BLaER1 (cell line): Measurements from ENCODE around the gene RAB14.

Experiments
- H3K27ac ChIP-seq: shearing (Covaris generic); formaldehyde crosslinking; 2 replicates; pipeline ENCODE4 v1.8.1; 2022
- H3K27me3 ChIP-seq: shearing (Covaris generic); formaldehyde crosslinking; 2 replicates; pipeline ENCODE4 v1.8.1; 2022
- H3K36me3 ChIP-seq: shearing (Covaris generic); formaldehyde crosslinking; 2 replicates; pipeline ENCODE4 v1.8.1; 2022
- H3K4me1 ChIP-seq: shearing (Covaris generic); formaldehyde crosslinking; 2 replicates; pipeline ENCODE4 v1.8.1; 2022
- H3K4me2 ChIP-seq: shearing (Covaris generic); formaldehyde crosslinking; 2 replicates; pipeline ENCODE4 v1.8.1; 2022
- H3K4me3 ChIP-seq: shearing (Covaris generic); formaldehyde crosslinking; 2 replicates; pipeline ENCODE4 v1.8.1; 2022
- H3K9ac ChIP-seq: shearing (Covaris generic); formaldehyde crosslinking; 2 replicates; pipeline ENCODE4 v1.8.1; 2022
- H3K9me3 ChIP-seq: shearing (Covaris generic); formaldehyde crosslinking; 2 replicates; pipeline ENCODE4 v1.8.1; 2022
- H4K20me1 ChIP-seq: shearing (Covaris generic); formaldehyde crosslinking; 2 replicates; pipeline ENCODE4 v1.8.1; 2022
- Cebpa-rat ChIP-seq: shearing (Covaris generic); IDR thresholded peaks from 2 replicates; pipeline ENCODE4 v1.8.1; 2022

Gene RAB14

DNA sequence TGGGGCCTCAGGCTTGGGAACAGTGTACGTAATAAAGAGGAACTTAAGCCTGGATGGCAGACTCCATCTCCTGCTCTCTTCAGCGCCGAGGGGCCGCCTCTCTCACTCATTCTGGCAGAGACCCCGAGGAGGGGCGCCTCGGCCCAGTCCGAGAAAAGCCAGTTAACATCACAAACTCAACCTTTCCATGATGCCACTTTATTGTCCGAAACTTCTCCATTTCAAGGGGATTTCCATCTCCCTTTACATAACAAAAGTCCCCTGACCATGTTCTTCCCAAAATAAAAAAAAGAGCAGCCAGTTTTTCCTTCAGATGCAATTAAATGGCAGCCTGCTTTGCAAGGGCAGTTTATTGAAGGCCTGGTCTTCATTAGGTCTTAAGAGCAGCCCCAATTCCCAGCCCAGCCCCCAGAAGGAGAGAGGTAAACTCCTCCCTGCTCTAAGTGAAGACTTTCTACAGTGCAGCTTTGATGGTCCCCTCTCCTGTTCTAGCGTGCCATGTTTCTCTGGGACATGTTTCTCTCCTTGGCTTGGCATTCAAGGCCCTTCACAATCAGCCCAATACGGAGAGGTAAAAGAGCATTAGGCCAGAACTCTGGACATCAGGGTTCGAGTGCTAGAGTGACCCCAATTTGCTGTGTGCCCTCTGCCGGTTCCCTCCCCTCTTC is 19.5 kb upstream of the RAB14 start:
- Histone ChIP-seq H3K27ac (no peak overlapping the region), H3K9me3 (no peaks in the 10 kb centered on the region), H3K4me3 (no peak overlapping the region), H3K36me3 (no peaks in the 10 kb centered on the region), H3K4me1 (peaks cover 7% of the 10 kb centered on the region; the same call in 1 of the 2 replicates), H3K27me3 (no peaks in the 10 kb centered on the region), H3K9ac (no peak overlapping the region), H4K20me1 (no peaks in the 10 kb centered on the region), H3K4me2 (no peak overlapping the region)
- TF ChIP-seq Cebpa-rat: no peak

GRCh38 chr9:121219530-121219929 is 17.9 kb upstream of the RAB14 start:
- Histone ChIP-seq H4K20me1 (no peaks in the 10 kb centered on the region), H3K9ac (no peak overlapping the region), H3K9me3 (no peaks in the 10 kb centered on the region), H3K4me3 (no peak overlapping the region), H3K4me1 (peaks cover 8% of the 10 kb centered on the region; the same call in 1 of the 2 replicates), H3K4me2 (no peak overlapping the region), H3K36me3 (no peaks in the 10 kb centered on the region), H3K27ac (no peak overlapping the region), H3K27me3 (no peaks in the 10 kb centered on the region)
- no peak for TF ChIP-seq Cebpa-rat

DNA sequence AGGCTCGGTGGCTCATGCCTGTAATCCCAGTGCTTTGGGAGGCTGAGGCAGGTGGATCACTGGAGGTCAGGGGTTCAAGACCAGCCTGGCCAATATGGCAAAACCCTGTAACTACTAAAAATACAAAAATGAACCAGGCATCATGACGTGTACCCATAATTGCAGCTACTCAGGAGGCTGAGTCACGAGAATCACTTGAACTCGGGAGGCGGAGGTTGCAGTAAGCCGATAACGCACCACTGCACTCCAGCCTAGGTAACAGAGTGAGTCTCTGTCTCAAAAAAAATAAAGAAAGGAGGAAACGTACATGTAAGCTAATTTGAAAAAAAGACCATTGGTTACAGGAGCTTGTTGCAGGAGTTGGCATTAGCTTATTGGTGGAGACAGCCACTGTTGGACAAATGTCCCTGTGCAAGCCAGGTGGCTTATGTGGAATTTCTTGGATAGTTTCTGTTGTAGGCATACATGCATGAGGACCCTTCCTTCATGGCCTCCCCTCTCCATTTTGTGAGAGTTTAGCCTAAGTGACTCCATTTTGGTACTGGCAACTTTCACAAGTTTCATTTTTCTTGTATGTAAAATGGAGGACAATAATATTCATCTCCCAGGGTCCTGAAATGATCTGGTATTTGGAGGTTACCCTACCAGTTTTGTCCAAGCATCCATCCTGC is 16.8 kb upstream of the RAB14 start:
- H3K9me3 ChIP-seq: no peaks in the 10 kb centered on the region
- no peak overlapping the region for H3K4me2 ChIP-seq
- no peaks in the 10 kb centered on the region for H4K20me1 ChIP-seq
- no peak overlapping the region for H3K4me3 ChIP-seq
- H3K9ac ChIP-seq: no peak overlapping the region
- no peak for TF ChIP-seq Cebpa-rat
- peaks cover 15% of the 10 kb centered on the region for H3K4me1 ChIP-seq
- H3K27ac ChIP-seq: no peak overlapping the region
- no peaks in the 10 kb centered on the region for H3K36me3 ChIP-seq
- H3K27me3 ChIP-seq: no peaks in the 10 kb centered on the region

DNA sequence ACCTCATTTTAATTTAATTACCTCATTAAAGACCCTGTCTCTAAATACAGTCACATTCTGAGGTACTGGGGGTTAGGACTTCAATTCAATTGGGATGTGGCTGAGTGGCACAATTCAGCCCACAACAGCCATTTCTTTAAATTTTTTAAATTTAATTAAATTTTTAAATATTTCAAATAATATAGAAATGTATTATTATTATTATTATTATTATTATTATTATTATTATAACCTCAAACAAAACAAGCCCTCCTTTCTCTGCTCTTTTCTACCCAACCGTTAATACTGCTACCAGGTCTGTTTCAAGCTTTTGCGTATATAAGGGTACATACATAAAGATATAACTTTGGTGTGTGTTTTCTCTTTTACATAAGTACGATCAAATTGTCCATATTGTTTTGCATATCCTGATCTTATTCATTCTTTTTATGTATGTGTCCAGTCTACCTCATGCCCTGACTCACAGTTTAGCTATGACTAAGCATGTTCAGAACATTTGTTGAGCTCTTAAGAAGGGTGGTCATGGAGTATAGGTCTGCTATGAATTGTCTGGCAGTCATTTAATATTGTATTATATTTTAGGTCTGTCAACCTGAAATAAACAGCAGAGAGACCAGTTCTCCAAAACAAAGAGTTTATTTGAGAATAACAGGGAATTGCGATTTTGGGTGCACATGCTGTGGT is 16.1 kb upstream of the RAB14 start:
- no peaks in the 10 kb centered on the region for H3K9me3 ChIP-seq
- H3K27ac ChIP-seq: no peak overlapping the region
- no peak overlapping the region for H3K4me2 ChIP-seq
- no peaks in the 10 kb centered on the region for H4K20me1 ChIP-seq
- no peak overlapping the region for H3K4me3 ChIP-seq
- no peaks in the 10 kb centered on the region for H3K36me3 ChIP-seq
- TF ChIP-seq Cebpa-rat: no peak
- peaks cover 23% of the 10 kb centered on the region for H3K4me1 ChIP-seq
- no peaks in the 10 kb centered on the region for H3K27me3 ChIP-seq
- H3K9ac ChIP-seq: no peak overlapping the region

DNA sequence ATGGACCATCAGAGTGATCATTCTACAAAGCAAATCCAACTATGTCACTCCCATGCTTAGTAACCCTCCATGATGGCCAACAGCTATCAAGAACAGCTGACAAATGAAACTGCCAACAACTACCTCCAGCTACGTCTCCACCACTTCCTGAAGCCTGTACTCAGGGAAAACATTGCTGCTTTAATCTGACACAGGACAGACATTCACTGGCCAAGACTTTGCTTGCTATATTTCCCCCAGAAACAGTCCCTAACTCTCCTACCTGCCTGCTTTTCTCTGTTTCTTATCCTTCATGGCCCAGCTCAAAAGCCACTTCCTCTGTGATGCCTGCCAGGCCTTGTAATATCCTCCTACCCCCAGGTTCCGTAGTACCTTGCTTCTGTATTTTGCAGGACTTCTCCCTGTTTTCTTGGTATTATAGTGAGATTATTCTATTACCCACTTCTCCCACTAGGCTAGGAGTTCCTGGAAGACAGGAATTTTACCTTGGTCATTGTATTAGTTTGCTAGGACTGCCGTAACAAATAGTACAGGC is 14.7 kb upstream of the RAB14 start:
- no peak overlapping the region for H3K4me2 ChIP-seq
- H3K9me3 ChIP-seq: no peaks in the 10 kb centered on the region
- H3K36me3 ChIP-seq: no peaks in the 10 kb centered on the region
- H4K20me1 ChIP-seq: no peaks in the 10 kb centered on the region
- H3K4me3 ChIP-seq: no peak overlapping the region
- no peaks in the 10 kb centered on the region for H3K27me3 ChIP-seq
- H3K27ac ChIP-seq: no peak overlapping the region
- H3K4me1 ChIP-seq: peaks cover 28% of the 10 kb centered on the region
- H3K9ac ChIP-seq: no peak overlapping the region
- no peak for TF ChIP-seq Cebpa-rat

DNA sequence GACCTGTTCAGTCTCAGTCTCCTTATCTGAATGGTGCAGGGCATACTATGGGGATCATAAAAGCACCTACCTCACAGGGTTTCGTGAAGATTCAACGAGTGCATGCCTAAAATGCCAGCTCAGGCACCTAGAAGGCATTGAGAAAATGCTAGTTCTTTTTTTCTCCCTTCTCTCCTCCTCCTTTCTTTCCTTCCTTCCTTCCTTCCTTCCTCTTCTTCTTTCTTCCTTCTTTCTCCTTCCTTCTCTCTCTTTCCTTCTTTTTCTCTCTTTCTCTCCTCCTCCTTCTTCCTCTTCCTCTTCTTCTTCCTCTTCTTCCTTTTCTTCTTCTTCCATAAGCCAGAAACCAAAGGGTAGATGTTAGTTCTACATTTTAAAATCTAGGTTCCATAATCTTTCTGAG is 12.3 kb upstream of the RAB14 start:
- Histone ChIP-seq H4K20me1 (no peaks in the 10 kb centered on the region), H3K27ac (no peak overlapping the region), H3K9me3 (no peaks in the 10 kb centered on the region), H3K4me3 (no peak overlapping the region), H3K9ac (no peak overlapping the region), H3K4me2 (peak overlapping the region; percentile 66; the same call in 1 of the 2 replicates), H3K27me3 (no peaks in the 10 kb centered on the region), H3K36me3 (no peaks in the 10 kb centered on the region), H3K4me1 (peaks cover 28% of the 10 kb centered on the region)
- no peak for TF ChIP-seq Cebpa-rat

GRCh38 chr9:121213136-121213806 is 11.6 kb upstream of the RAB14 start:
- Histone ChIP-seq H4K20me1 (no peaks in the 10 kb centered on the region), H3K27ac (peak overlapping the region; percentile 61), H3K4me1 (peaks cover 28% of the 10 kb centered on the region), H3K4me3 (no peak overlapping the region), H3K36me3 (no peaks in the 10 kb centered on the region), H3K27me3 (no peaks in the 10 kb centered on the region), H3K4me2 (peak overlapping the region; percentile 66), H3K9ac (peak overlapping the region; percentile 49; the same call in 1 of the 2 replicates), H3K9me3 (no peaks in the 10 kb centered on the region)
- no peak for TF ChIP-seq Cebpa-rat

GRCh38 chr9:121210536-121210935 is 8.9 kb upstream of the RAB14 start:
- H3K36me3 ChIP-seq: no peaks in the 10 kb centered on the region
- TF ChIP-seq Cebpa-rat: no peak
- no peak overlapping the region for H3K4me2 ChIP-seq
- no peak overlapping the region for H3K27ac ChIP-seq
- no peaks in the 10 kb centered on the region for H4K20me1 ChIP-seq
- H3K4me3 ChIP-seq: no peak overlapping the region
- no peak overlapping the region for H3K9ac ChIP-seq
- H3K9me3 ChIP-seq: no peaks in the 10 kb centered on the region
- H3K4me1 ChIP-seq: peaks cover 36% of the 10 kb centered on the region
- no peaks in the 10 kb centered on the region for H3K27me3 ChIP-seq

DNA sequence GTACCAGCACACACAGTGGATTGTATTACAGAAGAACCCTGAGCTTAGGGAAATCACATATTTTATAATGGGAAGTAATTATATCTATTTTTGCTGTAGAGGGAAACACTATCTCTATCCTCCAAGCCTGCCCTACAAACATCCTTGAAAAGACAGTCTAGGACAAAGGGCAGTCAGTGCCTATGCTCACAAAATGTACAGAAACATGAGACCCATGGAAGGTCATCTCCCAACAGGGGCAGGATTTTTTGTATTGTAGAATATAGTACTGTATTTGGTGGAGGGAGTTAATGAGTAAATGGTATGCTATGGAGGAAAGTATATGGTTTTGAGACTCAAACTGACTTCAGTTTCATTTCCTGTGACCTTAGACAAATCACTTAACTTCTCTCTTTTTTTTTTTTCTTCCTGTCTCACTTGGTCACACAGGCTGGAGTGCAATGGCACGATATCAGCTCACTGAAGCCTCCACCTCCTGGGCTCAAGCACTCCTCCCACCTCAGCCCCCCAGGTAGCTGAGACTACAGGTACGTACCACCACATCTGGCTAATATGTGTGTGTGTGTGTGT is 5.8 kb upstream of the RAB14 start:
- no peak for TF ChIP-seq Cebpa-rat
- Histone ChIP-seq H3K9me3 (no peaks in the 10 kb centered on the region), H4K20me1 (no peaks in the 10 kb centered on the region), H3K4me2 (peak overlapping the region; percentile 56), H3K27me3 (no peaks in the 10 kb centered on the region), H3K36me3 (no peaks in the 10 kb centered on the region), H3K4me3 (no peak overlapping the region), H3K9ac (no peak overlapping the region), H3K27ac (no peak overlapping the region), H3K4me1 (peaks cover 20% of the 10 kb centered on the region)
